Uterine smooth muscle cell (primary cell): ENCODE data around the gene ZDHHC5. TPM values are rescaled to one million over a fixed set of nuclear protein-coding genes. Genes with fewer than 3 reads are reported as not detected.

Experiments
- total RNA-seq: library from RNA; depleted of rRNA; stranded (reverse); fragments of >200 nt; gene quantifications from 2 replicates; pipeline ENCODE4 v1.2.3, GENCODE V29; 2014

The ZDHHC5 gene, protein sequence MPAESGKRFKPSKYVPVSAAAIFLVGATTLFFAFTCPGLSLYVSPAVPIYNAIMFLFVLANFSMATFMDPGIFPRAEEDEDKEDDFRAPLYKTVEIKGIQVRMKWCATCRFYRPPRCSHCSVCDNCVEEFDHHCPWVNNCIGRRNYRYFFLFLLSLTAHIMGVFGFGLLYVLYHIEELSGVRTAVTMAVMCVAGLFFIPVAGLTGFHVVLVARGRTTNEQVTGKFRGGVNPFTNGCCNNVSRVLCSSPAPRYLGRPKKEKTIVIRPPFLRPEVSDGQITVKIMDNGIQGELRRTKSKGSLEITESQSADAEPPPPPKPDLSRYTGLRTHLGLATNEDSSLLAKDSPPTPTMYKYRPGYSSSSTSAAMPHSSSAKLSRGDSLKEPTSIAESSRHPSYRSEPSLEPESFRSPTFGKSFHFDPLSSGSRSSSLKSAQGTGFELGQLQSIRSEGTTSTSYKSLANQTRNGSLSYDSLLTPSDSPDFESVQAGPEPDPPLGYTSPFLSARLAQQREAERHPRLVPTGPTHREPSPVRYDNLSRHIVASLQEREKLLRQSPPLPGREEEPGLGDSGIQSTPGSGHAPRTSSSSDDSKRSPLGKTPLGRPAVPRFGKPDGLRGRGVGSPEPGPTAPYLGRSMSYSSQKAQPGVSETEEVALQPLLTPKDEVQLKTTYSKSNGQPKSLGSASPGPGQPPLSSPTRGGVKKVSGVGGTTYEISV
- total RNA-seq: 26.9 and 29.2 TPM in 2 replicates

DNA sequence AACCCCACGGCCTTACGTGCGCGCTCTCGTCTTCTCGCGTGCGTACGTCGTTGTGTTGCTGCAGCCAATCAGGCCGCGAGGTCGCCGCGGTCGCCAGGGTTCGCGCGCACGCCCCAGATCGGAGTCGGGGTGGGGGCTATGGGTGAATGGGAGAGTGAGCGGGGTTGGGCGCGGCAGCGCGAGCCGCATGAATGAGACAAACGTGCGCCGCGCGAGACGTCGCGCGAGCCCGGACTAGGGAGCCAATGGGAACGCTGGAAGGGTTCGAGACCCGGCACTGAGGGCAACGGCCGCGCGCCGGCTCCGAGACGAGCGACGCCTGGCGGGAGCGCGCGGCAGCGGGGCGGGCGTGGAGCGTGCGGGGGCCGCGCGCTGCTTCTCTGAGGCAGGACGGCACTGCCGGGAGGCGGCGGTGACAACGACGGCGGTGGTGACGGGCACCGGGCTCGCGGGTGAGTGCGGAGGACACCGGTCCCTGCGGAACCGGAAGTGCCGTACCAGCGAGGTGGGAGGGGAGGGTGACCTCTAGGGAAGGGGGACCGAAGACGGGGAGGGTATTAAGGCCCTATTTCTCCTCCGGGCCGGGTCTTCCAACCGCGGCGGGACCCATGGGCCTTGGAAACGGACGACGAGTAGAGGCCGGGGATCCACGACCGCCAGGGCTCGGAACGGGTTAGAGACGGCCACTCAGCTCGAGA is at the start of gene ZDHHC5:
Gene ZDHHC5, plus strand, starts transcription at position 379 of the 698 bp plus-strand sequence. CDS start 4,977 bp downstream, outside the sequence.

DNA sequence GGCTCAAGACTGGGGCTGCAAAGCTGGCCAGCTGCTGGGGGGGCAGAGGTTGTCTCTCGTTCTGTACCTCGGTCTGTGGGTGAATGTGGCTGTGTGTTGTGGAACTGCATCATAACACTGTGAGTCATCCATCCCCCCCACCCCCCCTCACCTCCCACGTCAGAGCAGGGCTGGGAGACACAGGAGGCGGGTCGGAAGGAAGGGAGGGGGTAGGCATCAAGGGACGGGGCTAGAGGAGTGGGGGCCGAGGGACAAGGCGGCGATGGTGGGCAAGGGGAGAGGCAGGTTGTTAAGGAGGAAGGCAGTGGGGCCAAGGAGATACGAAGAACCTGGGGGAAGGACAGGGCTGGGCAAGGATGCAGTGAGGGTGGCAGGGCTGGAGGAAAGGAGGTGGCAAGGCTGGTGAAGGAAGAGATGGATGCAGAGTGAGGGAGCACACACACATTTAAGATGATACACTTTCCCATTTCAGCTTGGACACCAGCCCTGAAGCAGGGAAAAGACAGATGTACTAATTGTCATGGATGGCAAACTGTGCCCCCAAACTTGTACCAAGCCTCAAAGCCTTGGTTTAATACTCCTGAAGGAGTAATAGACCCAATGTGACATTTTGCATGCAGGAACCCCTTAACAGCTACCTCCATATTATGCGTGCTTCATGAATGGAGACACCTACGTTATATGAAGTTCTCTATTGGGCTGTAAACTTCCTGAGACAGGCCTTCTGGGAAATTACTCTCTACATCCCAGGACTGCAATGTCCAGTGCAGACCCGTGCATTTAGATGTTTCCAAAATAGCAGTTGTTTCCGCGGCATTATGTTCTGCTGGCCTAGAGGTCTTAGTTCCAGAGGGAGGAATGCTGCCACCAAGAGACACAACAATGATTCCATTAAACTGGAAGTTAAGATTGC is 17.8 kb upstream of the ZDHHC5 start, which contains the start of gene YPEL4:
Gene YPEL4, minus strand, starts transcription at position 87 of the 913 bp plus-strand sequence. CDS start 2,805 bp downstream, outside the sequence.

DNA sequence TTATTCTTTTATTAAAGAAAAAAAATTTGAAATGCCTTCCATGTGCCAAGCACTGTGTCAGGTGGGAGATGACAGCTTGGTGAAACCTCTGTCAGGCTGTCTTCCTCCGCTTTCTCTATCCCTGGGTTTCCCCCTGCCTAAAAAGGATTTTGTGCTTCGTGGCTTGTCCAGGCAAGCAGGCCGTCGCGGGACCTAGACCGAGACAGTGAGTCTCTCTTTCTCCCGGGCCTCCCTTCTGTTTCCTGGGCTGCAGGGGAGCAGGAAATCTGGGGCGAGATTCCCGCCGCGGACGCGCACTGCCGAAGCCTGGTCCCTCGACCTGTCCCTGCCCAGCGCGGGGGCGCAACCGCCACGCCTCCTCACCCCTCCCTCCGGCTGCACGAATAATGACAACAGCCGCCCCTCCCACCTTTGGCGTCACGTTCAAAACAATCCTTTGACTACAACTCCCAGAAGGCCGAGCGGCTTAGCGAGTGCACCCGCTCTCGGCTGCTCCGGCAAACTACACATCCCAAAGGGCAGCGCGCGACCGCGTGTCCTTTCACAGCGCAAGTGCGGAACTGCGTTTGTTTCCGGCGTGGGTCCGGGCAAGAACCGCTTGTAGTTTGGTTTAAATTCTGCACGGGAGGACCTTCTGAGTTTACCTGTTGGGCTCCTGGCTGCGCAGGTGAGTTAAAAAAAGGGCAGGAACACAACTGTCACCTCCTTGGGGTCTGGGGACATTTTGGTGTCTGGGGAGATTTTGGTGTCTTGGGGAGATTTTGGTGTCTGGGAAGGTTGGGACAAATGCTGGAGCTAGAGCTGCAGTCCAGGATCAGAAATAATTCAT is 10.5 kb upstream of the ZDHHC5 start, which contains the start of gene CLP1:
Gene CLP1, plus strand, starts transcription at position 569 of the 829 bp plus-strand sequence. CDS start 1,715 bp downstream, outside the sequence.

GRCh38 chr11:57711414-57712255 is 43.7 kb downstream of the ZDHHC5 start, which contains the start of gene MED19:
Gene MED19 (minus strand): TSS chr11:57712215. CDS start chr11:57712179, 36 bp downstream.

DNA sequence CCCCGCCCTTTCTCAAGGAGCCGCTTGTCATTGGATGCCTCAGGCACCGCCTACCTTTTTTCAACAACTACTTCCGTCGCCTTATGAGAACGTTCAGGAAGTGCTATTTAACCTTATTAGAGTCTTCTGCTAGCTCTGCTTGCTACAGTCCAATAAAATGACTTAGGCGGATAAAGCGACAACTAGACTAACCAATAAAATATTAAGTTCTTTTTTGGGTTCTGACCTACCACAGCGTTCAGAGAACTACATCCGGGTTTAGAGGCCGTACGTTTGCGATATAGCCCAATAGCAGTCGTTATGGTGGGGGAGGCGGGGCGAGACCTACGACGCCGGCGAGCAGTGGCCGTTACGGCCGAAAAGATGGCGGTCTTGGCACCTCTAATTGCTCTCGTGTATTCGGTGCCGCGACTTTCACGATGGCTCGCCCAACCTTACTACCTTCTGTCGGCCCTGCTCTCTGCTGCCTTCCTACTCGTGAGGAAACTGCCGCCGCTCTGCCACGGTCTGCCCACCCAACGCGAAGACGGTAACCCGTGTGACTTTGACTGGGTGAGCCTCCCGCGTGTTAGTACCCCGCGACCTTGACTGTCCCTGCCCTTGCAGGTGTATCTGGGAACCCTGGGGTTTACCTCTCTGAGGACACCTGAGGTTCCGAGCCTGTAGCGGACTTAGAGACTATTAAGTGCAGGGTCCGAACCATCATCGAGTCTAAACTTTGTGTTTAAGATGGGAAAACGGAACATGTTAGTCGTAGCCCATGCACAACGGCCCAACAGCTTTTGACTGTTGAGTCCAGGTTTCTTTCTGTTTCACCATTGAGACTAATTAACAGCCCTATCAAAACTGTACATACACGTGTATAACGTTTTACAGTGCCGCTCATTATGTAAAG is 44.6 kb downstream of the ZDHHC5 start, which contains the start of gene TMX2:
Gene TMX2, plus strand, starts transcription at position 338 of the 895 bp plus-strand sequence. Its CDS starts 26 bp downstream, at position 364.

DNA sequence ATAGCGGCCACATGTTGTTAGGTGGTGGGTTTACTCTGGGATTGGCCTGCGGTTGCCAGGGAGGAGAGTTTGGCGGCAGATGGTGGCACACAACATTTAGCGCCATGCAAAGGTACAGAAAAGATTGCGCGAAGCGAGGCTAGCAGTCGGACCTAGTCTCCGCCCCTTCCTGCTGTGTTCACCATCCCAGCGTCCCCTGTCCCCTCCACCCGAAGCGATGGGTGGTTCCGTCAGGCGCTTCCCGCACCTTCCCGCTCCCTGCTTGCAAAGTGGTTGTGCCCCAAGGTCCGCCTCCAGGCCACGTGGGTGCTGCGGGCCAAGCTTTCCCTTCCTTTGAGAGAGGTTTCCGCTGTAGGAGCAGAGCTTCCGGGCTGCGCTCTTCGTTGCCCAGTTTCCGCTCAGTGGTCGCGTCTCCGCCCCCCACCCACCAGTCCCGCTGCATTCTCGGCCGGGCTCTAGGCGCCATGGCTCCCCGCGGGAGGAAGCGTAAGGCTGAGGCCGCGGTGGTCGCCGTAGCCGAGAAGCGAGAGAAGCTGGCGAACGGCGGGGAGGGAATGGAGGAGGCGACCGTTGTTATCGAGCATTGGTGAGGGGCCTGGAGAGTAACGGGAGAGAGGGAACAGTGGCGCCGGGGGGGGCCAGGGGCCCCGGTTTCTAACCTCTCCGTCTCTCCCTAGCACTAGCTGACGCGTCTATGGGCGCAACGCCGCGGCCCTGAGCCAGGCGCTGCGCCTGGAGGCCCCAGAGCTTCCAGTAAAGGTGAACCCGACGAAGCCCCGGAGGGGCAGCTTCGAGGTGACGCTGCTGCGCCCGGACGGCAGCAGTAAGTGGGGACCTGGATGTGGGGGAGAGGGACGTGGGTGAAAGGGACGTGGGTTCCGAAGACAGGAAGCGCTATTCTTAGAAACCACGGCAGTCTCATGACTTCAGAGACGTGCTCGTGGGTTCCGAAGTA is 73.5 kb downstream of the ZDHHC5 start, which contains the start of gene SELENOH:
Gene SELENOH, plus strand, starts transcription at position 360 of the 955 bp plus-strand sequence. Its CDS starts 105 bp downstream, at position 465.

Other genes starting within 250 kb of the ZDHHC5 start
- gene SLC43A3, start 241.0 kb upstream of the ZDHHC5 start, total RNA-seq: 85.2 and 98.7 TPM in 2 replicates
- under 0.01 and 0.25 TPM in 2 replicates for gene RTN4RL2, start 207.6 kb upstream of the ZDHHC5 start, total RNA-seq
- 18.0 and 22.5 TPM in 2 replicates for gene SLC43A1, start 152.4 kb upstream of the ZDHHC5 start, total RNA-seq
- gene TIMM10, start 137.4 kb upstream of the ZDHHC5 start, total RNA-seq: 47.5 and 65.8 TPM in 2 replicates
- not detected in 2 replicates for gene SMTNL1, start 130.5 kb upstream of the ZDHHC5 start, total RNA-seq
- 36.4 and 50.7 TPM in 2 replicates for gene UBE2L6, start 100.4 kb upstream of the ZDHHC5 start, total RNA-seq
- gene SERPING1, start 70.4 kb upstream of the ZDHHC5 start, total RNA-seq: 4.3 and 9.6 TPM in 2 replicates
- 0.66 and 1.6 TPM in 2 replicates for gene YPEL4, start 18.2 kb upstream of the ZDHHC5 start, total RNA-seq
- 16.4 and 21.9 TPM in 2 replicates for gene CLP1, start 10.4 kb upstream of the ZDHHC5 start, total RNA-seq
- gene MED19, start 44.1 kb downstream of the ZDHHC5 start, total RNA-seq: 13.5 and 14.8 TPM in 2 replicates
- gene TMX2, start 44.5 kb downstream of the ZDHHC5 start, total RNA-seq: 50.0 and 65.7 TPM in 2 replicates
- 94.1 and 131 TPM in 2 replicates for gene SELENOH, start 73.4 kb downstream of the ZDHHC5 start, total RNA-seq
- not detected in 2 replicates for gene BTBD18, start 83.7 kb downstream of the ZDHHC5 start, total RNA-seq
- 87.6 and 93.8 TPM in 2 replicates for gene CTNND1, start 93.7 kb downstream of the ZDHHC5 start, total RNA-seq